ENCODE results near the gene SORCS2. TPM values are rescaled to one million over a fixed set of nuclear protein-coding genes. Genes with fewer than 3 reads are reported as not detected.

SORCS2 gene
- total and polyA plus RNA-seq, 2 of the 8 experiments (the other 6 are each of a cell fraction or from before 2014, with no cell fraction given): 0.36 to 1.8 TPM

- no peak overlapping the region for H2BK20ac ChIP-seq (ENCODE audit: low read length)
- CTCF ChIA-PET (ENCODE audit: partially characterized antibody): interaction anchor here (0.8 to 3.7 kb wide), 2 partner anchors 25 to 37 kb away, joined by 3 to 14 read pairs; no protein-coding TSS in a partner anchor
Observed at GRCh38 chr4:7765666-7766065, 573.3 kb downstream of the SORCS2 start.

More at GRCh38 chr4:7765666-7766065, 573.3 kb downstream of the SORCS2 start:
- no peak overlapping the region for H3K56ac ChIP-seq (replicated peaks; ENCODE audit: insufficient read length, low read depth, low read length)
- no peak for FAIRE-seq
- H3K36me3 ChIP-seq (ENCODE audit: control insufficient read depth in 2 of 4, insufficient read depth in 4 of 4, low read length in 3 of 4): no peaks in the 10 kb centered on the region; a peak in 1 of 8 replicates
- no peak overlapping the region for H3K4me2 ChIP-seq (ENCODE audit: insufficient read depth in 1 of 2, low read depth in 2 of 2, low read length in 2 of 2)
- no peak overlapping the region for H3K4ac ChIP-seq (replicated peaks; ENCODE audit: insufficient read length, low read depth, low read length)
- H4K20me1 ChIP-seq (replicated peaks in 1 of 2; ENCODE audit: control insufficient read depth in 1 of 2, insufficient read depth in 2 of 2, low read length in 2 of 2): no peaks in the 10 kb centered on the region
- POLR2A ChIA-PET (ENCODE audit: partially characterized antibody): no interaction called here
- H2BK120ac ChIP-seq (replicated peaks; ENCODE audit: low read depth, low read length): no peak overlapping the region
- H3K27me3 ChIP-seq (replicated peaks in 1 of 4; ENCODE audit: control insufficient read depth in 3 of 4, extremely low read depth in 1 of 4, insufficient read depth in 3 of 4, low read length in 3 of 4): no peaks in the 10 kb centered on the region
- no peak overlapping the region for H3K4me3 ChIP-seq (ENCODE audit: extremely low read depth in 1 of 4, insufficient read depth in 2 of 4, low read depth in 3 of 4, low read length in 4 of 4)
- H3K14ac ChIP-seq (ENCODE audit: insufficient read length): no peak overlapping the region
- no peak overlapping the region for H2BK12ac ChIP-seq (ENCODE audit: low read depth, low read length)
- peaks cover 0 to 2% (median under 1%) of the 10 kb centered on the region in 4 experiments; a peak in 3 of 7 replicates for H3K4me1 ChIP-seq (replicated peaks in 1 of 4; ENCODE audit: control insufficient read depth in 3 of 4, insufficient read depth in 4 of 4, low read length in 3 of 4)
- no peak overlapping the region for H3K18ac ChIP-seq (ENCODE audit: extremely low read depth, low read length)
- no peak for DNase-seq (ENCODE audit: low read depth in 1 of 2, low spot score in 2 of 2)
- H3K23me2 ChIP-seq (ENCODE audit: low read depth, low read length): no peaks in the 10 kb centered on the region
- no peak overlapping the region for H2AK5ac ChIP-seq (ENCODE audit: low read depth, low read length)
- 87% methylated on average over 12 of the region's 12 CpGs; no CpG with 5 or more reads in 1 of the 2 experiments for WGBS, 2 experiments (ENCODE audit: extremely low coverage in 1 of 2, insufficient coverage in 1 of 2, insufficient read length in 1 of 2, insufficient replicate concordance in 2 of 2, low coverage in 1 of 2, low lambda C conversion rate in 2 of 2, missing lambda C conversion rate in 1 of 2)
- no peak overlapping the region for H2BK5ac ChIP-seq (ENCODE audit: low read depth, low read length)
- H2BK15ac ChIP-seq (ENCODE audit: low read length): no peak overlapping the region
- H2AFZ ChIP-seq (ENCODE audit: low read length): no peak overlapping the region
- H4K8ac ChIP-seq (ENCODE audit: extremely low read depth, insufficient read depth, low read length): no peak overlapping the region; the same call in 1 of the 2 replicates
- H4K5ac ChIP-seq (ENCODE audit: insufficient read length, low read depth, low read length): no peak overlapping the region
- H3K9me3 ChIP-seq (ENCODE audit: insufficient read depth in 2 of 2, low read depth in 1 of 2, low read length in 1 of 2): no peaks in the 10 kb centered on the region
- no peak overlapping the region for H4K91ac ChIP-seq (replicated peaks; ENCODE audit: insufficient read length, low read length)
- H3K9ac ChIP-seq (replicated peaks in 1 of 4; ENCODE audit: extremely low read depth in 1 of 4, low read depth in 3 of 4, low read length in 3 of 4): no peak overlapping the region; a peak in 1 of 7 replicates
- H3K79me2 ChIP-seq (ENCODE audit: control insufficient read depth in 1 of 2, insufficient read depth in 2 of 2, low read length in 2 of 2): no peaks in the 10 kb centered on the region
- H3K23ac ChIP-seq (ENCODE audit: insufficient read length): no peak overlapping the region
- no peaks in the 10 kb centered on the region; the same call in 1 of the 2 replicates for H3K79me1 ChIP-seq (ENCODE audit: low read depth, low read length)
- H3K27ac ChIP-seq (ENCODE audit: low read depth, low read length): no peak overlapping the region
- TF ChIP-seq, protein P1, sequence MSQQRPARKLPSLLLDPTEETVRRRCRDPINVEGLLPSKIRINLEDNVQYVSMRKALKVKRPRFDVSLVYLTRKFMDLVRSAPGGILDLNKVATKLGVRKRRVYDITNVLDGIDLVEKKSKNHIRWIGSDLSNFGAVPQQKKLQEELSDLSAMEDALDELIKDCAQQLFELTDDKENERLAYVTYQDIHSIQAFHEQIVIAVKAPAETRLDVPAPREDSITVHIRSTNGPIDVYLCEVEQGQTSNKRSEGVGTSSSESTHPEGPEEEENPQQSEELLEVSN (IDR thresholded peaks at IDR 0.05): no peak
- TF ChIP-seq POU5F1 (IDR thresholded peaks at IDR 0.05; ENCODE audit: low read depth, low read length) (no peak), ASH2L (IDR thresholded peaks at IDR 0.05; ENCODE audit: low read length) (no peak), RAD21 (IDR thresholded peaks at IDR 0.05 in 1 of 2, conservative IDR thresholded peaks at IDR 0.05 in 1 of 2; ENCODE audit: low read depth in 2 of 2, low read length in 2 of 2) (no peak), BCL11A (IDR thresholded peaks at IDR 0.05; ENCODE audit: low read depth in 2 of 2, low read length in 2 of 2) (no peak), TAF1 (IDR thresholded peaks at IDR 0.05; ENCODE audit: low read depth, low read length) (no peak), YY1 (IDR thresholded peaks at IDR 0.05; ENCODE audit: low read depth, low read length) (no peak)
